Karpas-422 (cell line): ENCODE data around the gene ARL15. TPM values are rescaled to one million over a fixed set of nuclear protein-coding genes. Genes with fewer than 3 reads are reported as not detected.

ENCODE experiments used
- DNase-seq: peaks from one replicate; pipeline ENCODE4 v3.0.0-alpha.2; 2015
- H2AFZ ChIP-seq: fragments of 200-600 bp; sonication (generic); 2 replicates; pipeline ENCODE4 v1.6.1; 2014; ENCODE audit warnings: antibody characterized with exemption, low read length, mixed read lengths
- H3K27ac ChIP-seq: fragments of 200-600 bp; sonication (generic); 2 replicates; pipeline ENCODE4 v1.5.1; 2014; ENCODE audit warnings: mild to moderate bottlenecking, low read length, moderate library complexity
- H3K27me3 ChIP-seq: fragments of 200-600 bp; sonication (generic); 2 replicates; pipeline ENCODE4 v1.6.1; 2014; ENCODE audit warnings: low read length, mixed read lengths
- H3K36me3 ChIP-seq: fragments of 200-600 bp; sonication (generic); 2 replicates; pipeline ENCODE4 v1.6.1; 2014; ENCODE audit warnings: low read length, mixed read lengths; ENCODE audit not compliant: insufficient read depth
- H3K4me1 ChIP-seq: fragments of 200-600 bp; sonication (generic); 2 replicates; pipeline ENCODE4 v1.6.1; 2014; ENCODE audit warnings: mild to moderate bottlenecking, low read length, mixed read lengths
- H3K4me2 ChIP-seq: fragments of 200-600 bp; sonication (generic); 2 replicates; pipeline ENCODE4 v1.6.1; 2014; ENCODE audit warnings: low read length, low read depth, mild to moderate bottlenecking; ENCODE audit not compliant: poor library complexity, severe bottlenecking
- H3K4me3 ChIP-seq: fragments of 200-600 bp; sonication (generic); 2 replicates; pipeline ENCODE4 v1.5.1; 2014; ENCODE audit warnings: mild to moderate bottlenecking, antibody characterized with exemption, low read length, mixed read lengths
- H3K79me2 ChIP-seq: fragments of 200-600 bp; sonication (generic); 2 replicates; pipeline ENCODE4 v1.6.1; 2014; ENCODE audit warnings: mild to moderate bottlenecking, low read length, mixed read lengths
- H3K9ac ChIP-seq: fragments of 200-600 bp; sonication (generic); 2 replicates; pipeline ENCODE4 v1.6.0; 2014; ENCODE audit warnings: low read length
- H3K9me2 ChIP-seq: fragments of 200-600 bp; sonication (generic), shearing (Covaris generic); replicated peaks from 2 replicates; pipeline ENCODE4 v1.6.0; 2014; ENCODE audit warnings: mild to moderate bottlenecking, low read length, moderate library complexity; ENCODE audit not compliant: insufficient read depth
- H3K9me3 ChIP-seq: fragments of 300-700, 200-600 bp; sonication (generic); 2 replicates; pipeline ENCODE4 v1.6.1; 2014; ENCODE audit warnings: low read length, mixed read lengths
- H4K20me1 ChIP-seq: fragments of 200-600 bp; sonication (generic); 2 replicates; pipeline ENCODE4 v1.6.1; 2014; ENCODE audit warnings: mild to moderate bottlenecking, antibody characterized with exemption, low read length, low read depth; ENCODE audit not compliant: insufficient read depth
- total RNA-seq: library from RNA; depleted of rRNA; stranded (reverse); fragments of >200 nt; shearing (Covaris generic); gene quantifications from 2 replicates; pipeline ENCODE4 v1.2.3, GENCODE V29; 2014; ENCODE audit warnings: low replicate concordance

Gene ARL15
- total RNA-seq, 1 experiment from 2014 or later = 10.7 TPM

DNA sequence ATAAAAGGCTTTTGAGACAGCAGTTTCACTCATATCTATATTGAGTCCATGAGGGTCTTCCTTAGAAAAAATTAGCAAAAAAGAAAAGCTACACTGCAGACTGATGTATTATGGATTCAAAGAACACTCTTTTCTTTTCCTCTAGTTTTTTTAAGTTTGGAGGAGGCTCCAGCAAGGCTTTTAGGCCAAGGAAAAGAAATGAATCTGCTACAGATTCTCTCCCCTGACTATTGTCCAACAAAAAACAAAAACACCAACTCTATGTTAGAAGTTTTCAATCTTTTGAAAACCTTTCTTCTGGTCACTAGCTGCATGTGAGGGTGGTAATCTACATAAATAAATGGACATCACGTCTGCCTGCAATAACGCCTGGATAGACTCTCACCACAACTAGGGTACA is 310.4 kb downstream of the ARL15 start:
- H3K4me2 ChIP-seq = no peak overlapping the region
- H3K9ac ChIP-seq = no peak overlapping the region
- H3K9me3 ChIP-seq = no peaks in the 10 kb centered on the region
- H3K79me2 ChIP-seq = no peaks in the 10 kb centered on the region
- H4K20me1 ChIP-seq = no peaks in the 10 kb centered on the region
- H2AFZ ChIP-seq = no peak overlapping the region
- H3K4me3 ChIP-seq = no peak overlapping the region
- H3K27me3 ChIP-seq = no peaks in the 10 kb centered on the region
- no peaks in the 10 kb centered on the region for H3K4me1 ChIP-seq
- no peaks in the 10 kb centered on the region for H3K36me3 ChIP-seq
- no peak overlapping the region for H3K27ac ChIP-seq
- H3K9me2 ChIP-seq = no peaks in the 10 kb centered on the region
- no peak for DNase-seq

DNA sequence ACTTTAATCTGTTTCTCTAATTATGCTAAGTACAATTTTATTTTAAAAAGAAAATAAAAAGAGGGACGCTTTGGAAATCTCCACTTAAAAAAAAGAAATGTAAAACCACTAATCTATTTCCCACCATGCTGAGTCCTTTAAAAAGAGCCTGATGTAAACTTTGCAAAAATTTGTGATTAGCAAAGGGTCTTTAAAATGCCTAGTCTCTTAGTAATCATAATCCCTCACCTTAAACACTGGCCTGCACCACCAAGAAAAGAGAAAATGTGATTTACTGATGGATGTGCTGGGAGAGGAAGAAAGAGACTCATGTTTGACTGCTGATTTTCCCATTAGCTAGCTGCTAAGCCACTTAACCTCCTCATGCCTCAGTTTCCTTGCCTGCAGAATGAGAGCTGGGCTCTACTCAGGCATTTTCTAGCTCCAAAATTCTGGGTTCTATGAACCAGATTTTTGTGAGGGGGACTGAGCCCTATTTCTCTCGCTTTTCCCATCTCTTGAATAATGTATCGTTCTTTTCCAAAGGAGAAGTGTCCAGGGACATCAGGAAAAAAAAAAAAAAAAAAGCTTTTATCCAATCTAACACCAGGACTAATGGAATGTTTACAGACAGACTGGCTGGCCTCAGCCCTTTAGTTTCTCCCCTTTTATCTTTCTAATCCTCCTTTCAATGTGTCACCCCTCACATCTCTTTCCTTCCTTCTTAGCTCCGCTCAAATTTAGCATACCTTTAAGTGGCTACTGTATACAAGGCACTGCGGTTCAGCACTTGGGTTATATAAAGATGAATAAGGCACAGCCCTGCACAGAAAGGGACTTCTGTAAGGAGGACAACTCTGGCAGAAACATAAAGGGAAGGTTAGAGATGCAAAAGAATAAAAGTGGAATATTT is 312.4 kb downstream of the ARL15 start:
- no peak for DNase-seq
- H3K27me3 ChIP-seq = no peaks in the 10 kb centered on the region
- H3K27ac ChIP-seq = no peak overlapping the region
- no peak overlapping the region for H3K9ac ChIP-seq
- no peaks in the 10 kb centered on the region for H3K79me2 ChIP-seq
- no peak overlapping the region for H3K4me2 ChIP-seq
- H3K36me3 ChIP-seq = no peaks in the 10 kb centered on the region
- H4K20me1 ChIP-seq = no peaks in the 10 kb centered on the region
- no peaks in the 10 kb centered on the region for H3K9me3 ChIP-seq
- H3K4me3 ChIP-seq = no peak overlapping the region
- no peaks in the 10 kb centered on the region for H3K4me1 ChIP-seq
- H3K9me2 ChIP-seq = no peaks in the 10 kb centered on the region
- no peak overlapping the region for H2AFZ ChIP-seq

DNA sequence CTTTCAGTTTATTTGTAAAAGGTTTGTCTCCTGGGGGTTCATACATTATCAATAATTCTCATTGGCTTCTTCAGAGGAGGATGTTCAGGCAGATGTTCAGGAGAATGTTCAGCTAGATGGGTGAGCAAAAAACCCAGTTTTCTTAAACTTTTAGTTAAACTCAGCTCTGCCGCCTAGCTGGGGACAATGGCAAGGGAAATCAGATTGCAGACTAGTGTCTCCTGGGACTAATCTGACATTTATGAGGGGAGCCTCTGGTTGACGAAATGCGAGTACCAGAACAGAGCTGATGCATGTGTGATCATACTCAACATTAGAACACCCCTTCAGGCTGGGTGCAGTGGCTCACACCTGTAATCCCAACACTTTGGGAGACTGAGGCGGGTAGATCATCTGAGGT is 314.4 kb downstream of the ARL15 start:
- no peak overlapping the region for H3K4me2 ChIP-seq
- H3K79me2 ChIP-seq = no peaks in the 10 kb centered on the region
- no peaks in the 10 kb centered on the region for H3K9me2 ChIP-seq
- H3K36me3 ChIP-seq = no peaks in the 10 kb centered on the region
- H3K4me3 ChIP-seq = no peak overlapping the region
- H3K27me3 ChIP-seq = no peaks in the 10 kb centered on the region
- no peaks in the 10 kb centered on the region for H3K9me3 ChIP-seq
- DNase-seq = peak; percentile 50
- no peak overlapping the region for H3K9ac ChIP-seq
- no peaks in the 10 kb centered on the region for H3K4me1 ChIP-seq
- no peaks in the 10 kb centered on the region for H4K20me1 ChIP-seq
- H3K27ac ChIP-seq = no peak overlapping the region
- H2AFZ ChIP-seq = no peak overlapping the region

DNA sequence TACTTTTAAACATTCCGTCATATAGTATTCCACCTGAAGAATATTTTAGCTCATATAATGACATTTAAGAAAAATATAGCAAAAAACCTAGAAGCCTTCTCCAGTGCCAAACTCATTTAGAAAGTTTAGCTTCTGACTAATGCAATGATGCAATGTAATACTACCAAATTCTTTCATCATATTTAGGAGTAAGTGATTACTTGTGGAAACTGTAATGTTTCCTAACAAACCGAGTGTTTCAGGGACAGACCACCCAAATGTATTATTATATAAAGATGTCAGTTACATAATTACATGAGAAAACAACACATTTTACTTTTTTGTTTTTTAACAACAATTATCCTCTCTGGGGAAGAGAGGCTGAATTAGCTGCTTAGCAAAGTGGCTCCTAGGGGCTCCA is 316.2 kb downstream of the ARL15 start:
- DNase-seq = no peak

DNA sequence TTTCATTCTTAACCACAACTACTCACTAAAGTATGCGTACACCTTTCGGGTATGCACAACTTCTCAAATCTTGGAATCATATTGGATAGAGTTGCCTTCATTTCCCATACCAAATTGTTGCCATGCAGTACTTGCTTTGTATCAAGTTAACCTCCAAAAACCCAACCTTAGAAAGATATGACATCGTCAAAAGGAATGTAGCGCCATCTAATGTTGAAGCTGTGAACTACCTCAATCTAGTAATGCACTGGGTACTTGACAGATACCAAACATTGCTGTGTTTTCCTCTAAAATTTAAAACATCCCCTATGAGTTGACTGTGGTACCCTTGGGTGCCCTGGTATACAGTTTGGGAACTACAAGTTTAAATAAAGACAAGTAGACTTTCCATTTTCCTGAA is 318.4 kb downstream of the ARL15 start:
- Histone ChIP-seq H3K4me2 (no peak overlapping the region), H4K20me1 (no peaks in the 10 kb centered on the region), H3K9ac (no peak overlapping the region), H3K4me3 (no peak overlapping the region), H2AFZ (no peak overlapping the region), H3K79me2 (no peaks in the 10 kb centered on the region), H3K9me2 (no peaks in the 10 kb centered on the region), H3K27me3 (no peaks in the 10 kb centered on the region), H3K4me1 (no peaks in the 10 kb centered on the region), H3K36me3 (no peaks in the 10 kb centered on the region), H3K27ac (no peak overlapping the region), H3K9me3 (no peaks in the 10 kb centered on the region)
- DNase-seq = peak; percentile 56

More for the DNA sequence above, 316.2 kb downstream of the ARL15 start:
- no peak overlapping the region for H2AFZ ChIP-seq
- no peak overlapping the region for H3K4me2 ChIP-seq
- H3K9ac ChIP-seq = no peak overlapping the region
- H3K4me3 ChIP-seq = no peak overlapping the region
- H3K79me2 ChIP-seq = no peaks in the 10 kb centered on the region
- H3K27me3 ChIP-seq = no peaks in the 10 kb centered on the region
- H3K4me1 ChIP-seq = no peaks in the 10 kb centered on the region
- no peak overlapping the region for H3K27ac ChIP-seq
- H3K9me2 ChIP-seq = no peaks in the 10 kb centered on the region
- no peaks in the 10 kb centered on the region for H4K20me1 ChIP-seq
- H3K36me3 ChIP-seq = no peaks in the 10 kb centered on the region
- H3K9me3 ChIP-seq = no peaks in the 10 kb centered on the region

DNA sequence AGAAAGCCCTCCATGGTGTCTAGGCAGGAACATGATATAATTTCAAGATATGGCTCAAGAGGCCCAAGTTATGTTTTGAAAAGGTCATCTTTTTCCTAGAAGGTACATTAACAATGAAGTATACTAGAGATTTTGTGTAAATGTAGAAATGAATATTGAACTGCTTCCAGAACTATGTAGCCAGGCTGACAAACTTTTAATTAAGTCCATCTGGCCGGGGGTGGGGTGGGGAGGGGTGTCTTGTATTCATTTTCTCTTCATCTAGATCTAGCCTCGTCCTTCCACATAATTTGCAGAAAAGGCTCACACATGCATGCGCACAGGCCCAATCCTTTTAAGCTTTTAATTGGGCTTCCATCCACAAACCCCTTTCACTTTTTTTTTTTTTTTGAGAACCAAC is 323.3 kb downstream of the ARL15 start:
- no peak for DNase-seq
- Histone ChIP-seq H3K36me3 (no peaks in the 10 kb centered on the region), H3K4me2 (no peak overlapping the region), H4K20me1 (no peaks in the 10 kb centered on the region), H2AFZ (no peak overlapping the region), H3K27me3 (no peaks in the 10 kb centered on the region), H3K9ac (no peak overlapping the region), H3K79me2 (no peaks in the 10 kb centered on the region), H3K9me3 (no peaks in the 10 kb centered on the region), H3K4me3 (no peak overlapping the region), H3K27ac (no peak overlapping the region), H3K4me1 (no peaks in the 10 kb centered on the region), H3K9me2 (no peaks in the 10 kb centered on the region)

DNA sequence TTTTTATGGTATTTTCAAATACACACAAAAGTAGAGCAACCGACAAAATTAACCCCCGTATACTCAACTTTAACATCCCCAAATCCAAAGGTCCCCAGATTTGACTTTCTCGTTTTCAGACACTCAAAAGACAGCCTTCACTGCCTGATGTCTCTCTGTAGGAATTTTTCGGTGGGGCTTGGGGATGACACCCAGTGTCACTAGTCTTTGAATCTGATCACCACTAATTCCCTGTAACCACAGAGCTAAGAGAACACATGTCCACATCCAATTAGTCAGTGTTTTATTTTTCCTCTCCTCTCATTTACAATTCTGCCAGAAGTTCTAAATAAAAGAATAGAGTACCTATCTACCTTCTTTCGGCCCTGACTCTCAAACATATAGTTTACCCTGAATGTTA is 324.6 kb downstream of the ARL15 start:
- Histone ChIP-seq H4K20me1 (no peaks in the 10 kb centered on the region), H2AFZ (no peak overlapping the region), H3K4me3 (no peak overlapping the region), H3K27ac (no peak overlapping the region), H3K9me3 (no peaks in the 10 kb centered on the region), H3K9ac (no peak overlapping the region), H3K4me2 (no peak overlapping the region), H3K36me3 (no peaks in the 10 kb centered on the region), H3K4me1 (no peaks in the 10 kb centered on the region), H3K9me2 (no peaks in the 10 kb centered on the region), H3K79me2 (no peaks in the 10 kb centered on the region), H3K27me3 (no peaks in the 10 kb centered on the region)
- DNase-seq = no peak

DNA sequence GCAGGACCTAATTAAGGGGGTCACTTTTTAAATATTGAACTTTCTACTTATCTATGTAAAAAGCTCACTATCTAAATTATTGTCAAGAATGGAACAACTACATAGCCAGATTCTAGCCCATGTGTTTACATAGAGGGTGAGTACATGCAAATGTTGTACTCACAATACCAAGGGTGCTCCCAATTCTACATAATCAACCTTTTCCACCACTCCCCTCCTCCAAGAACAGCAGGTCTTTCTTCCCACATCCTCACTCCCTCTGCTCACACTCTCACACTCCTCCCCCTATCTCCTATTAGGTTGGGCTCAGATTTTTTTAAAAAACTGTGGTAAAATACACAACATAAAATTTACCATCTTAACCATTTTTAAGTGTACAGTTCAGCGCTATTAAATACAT is 325.4 kb downstream of the ARL15 start:
- DNase-seq = no peak

More for the DNA sequence above, 325.4 kb downstream of the ARL15 start:
- Histone ChIP-seq H3K9me3 (no peaks in the 10 kb centered on the region), H3K27ac (no peak overlapping the region), H3K79me2 (no peaks in the 10 kb centered on the region), H3K9ac (no peak overlapping the region), H3K27me3 (no peaks in the 10 kb centered on the region), H3K4me3 (no peak overlapping the region), H3K36me3 (no peaks in the 10 kb centered on the region), H4K20me1 (no peaks in the 10 kb centered on the region), H3K4me2 (no peak overlapping the region), H3K9me2 (no peaks in the 10 kb centered on the region), H3K4me1 (no peaks in the 10 kb centered on the region), H2AFZ (no peak overlapping the region)
